Mucosa of stomach (tissue), 1 donor: ENCODE measurements around the gene TMPRSS11A.

ENCODE experiments used
- H3K27me3 ChIP-seq: one replicate; pipeline ENCODE4 v1.7.0; 2013; ENCODE audit warnings: mild to moderate bottlenecking, low read length; ENCODE audit not compliant: control insufficient read depth, insufficient read depth
- H3K36me3 ChIP-seq: one replicate; pipeline ENCODE4 v1.7.0; 2013; ENCODE audit warnings: low read length; ENCODE audit not compliant: control insufficient read depth, insufficient read depth
- H3K4me1 ChIP-seq: one replicate; pipeline ENCODE4 v1.7.0; 2013; ENCODE audit warnings: mild to moderate bottlenecking, low read length; ENCODE audit not compliant: control insufficient read depth, insufficient read depth
- H3K4me3 ChIP-seq: one replicate; pipeline ENCODE4 v1.7.0; 2013; ENCODE audit warnings: low read length
- H3K9ac ChIP-seq: one replicate; pipeline ENCODE4 v1.7.0; 2013; ENCODE audit warnings: mild to moderate bottlenecking, low read length, moderate library complexity
- H3K9me3 ChIP-seq: one replicate; pipeline ENCODE4 v1.7.0; 2013; ENCODE audit warnings: mild to moderate bottlenecking, low read length, moderate library complexity; ENCODE audit not compliant: control insufficient read depth
- donor health status: Pancreatic carcinoma.

The TMPRSS11A gene

DNA sequence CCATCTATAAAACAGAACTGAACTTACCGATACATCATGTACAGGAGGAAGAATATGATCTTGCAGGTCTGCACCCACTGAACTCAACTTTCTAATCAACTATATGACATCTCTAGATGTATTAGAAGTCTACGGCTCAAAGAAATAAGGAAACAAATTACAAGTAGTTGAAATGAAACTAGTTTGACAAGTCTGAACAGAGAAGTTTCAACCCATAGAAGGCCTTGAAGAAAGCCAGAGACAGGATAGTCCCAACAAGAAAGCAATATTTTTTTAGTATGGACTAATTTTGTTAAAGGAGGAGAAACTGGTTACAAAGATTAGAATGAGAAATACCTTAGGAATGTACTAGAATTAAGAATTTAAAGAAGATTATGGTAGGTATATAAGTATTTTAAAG lies at the start of gene TMPRSS11A:
TMPRSS11A (minus strand) TSS at position 138 of the 400 bp plus-strand sequence; CDS start at position 38, 100 bp downstream.
- no peaks in the 10 kb centered on the region for H3K4me1 ChIP-seq
- no peak within 1 kb of the TSS for H3K9ac ChIP-seq
- no peaks in the 10 kb centered on the region for H3K36me3 ChIP-seq
- no peak within 1 kb of the TSS for H3K4me3 ChIP-seq
- H3K9me3 ChIP-seq, result no peaks in the 10 kb centered on the region
- H3K27me3 ChIP-seq, result no peaks in the 10 kb centered on the region

GRCh38 chr4:68011684-68012083 lies 48.4 kb upstream of the TMPRSS11A start:
- Histone ChIP-seq H3K4me1 (no peaks in the 10 kb centered on the region), H3K4me3 (no peak overlapping the region), H3K9ac (no peak overlapping the region), H3K27me3 (no peaks in the 10 kb centered on the region), H3K36me3 (no peaks in the 10 kb centered on the region), H3K9me3 (no peaks in the 10 kb centered on the region)

GRCh38 chr4:68002906-68003305 lies 39.6 kb upstream of the TMPRSS11A start:
- no peaks in the 10 kb centered on the region for H3K9me3 ChIP-seq
- H3K9ac ChIP-seq, result no peak overlapping the region
- no peaks in the 10 kb centered on the region for H3K4me1 ChIP-seq
- no peak overlapping the region for H3K4me3 ChIP-seq
- no peaks in the 10 kb centered on the region for H3K27me3 ChIP-seq
- H3K36me3 ChIP-seq, result no peaks in the 10 kb centered on the region

- Histone ChIP-seq H3K9me3 (no peaks in the 10 kb centered on the region), H3K9ac (no peak overlapping the region), H3K4me1 (no peaks in the 10 kb centered on the region), H3K4me3 (no peak overlapping the region), H3K27me3 (no peaks in the 10 kb centered on the region), H3K36me3 (no peaks in the 10 kb centered on the region)
Measured at GRCh38 chr4:67996127-67996526, 32.8 kb upstream of the TMPRSS11A start.

DNA sequence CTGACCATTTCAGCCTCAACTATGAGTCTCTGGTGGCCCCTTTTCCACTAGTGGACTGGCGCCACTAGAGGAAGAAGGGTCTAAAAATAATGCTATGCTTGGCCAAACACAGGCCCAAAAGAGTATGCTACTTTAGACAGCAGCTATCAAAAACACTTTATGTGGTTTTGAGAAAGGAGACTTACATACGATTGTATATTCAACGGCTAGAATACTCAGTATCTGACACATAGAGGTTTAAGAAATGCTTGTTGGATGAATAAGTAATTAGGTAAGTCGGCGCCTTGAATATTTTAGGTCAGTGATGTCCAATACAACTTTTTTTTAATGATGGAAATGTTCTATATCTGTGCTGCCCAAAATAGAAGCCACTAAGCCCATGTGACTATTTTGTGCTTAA lies 25.7 kb upstream of the TMPRSS11A start:
- H3K4me1 ChIP-seq, result no peaks in the 10 kb centered on the region
- H3K9me3 ChIP-seq, result no peaks in the 10 kb centered on the region
- H3K36me3 ChIP-seq, result no peaks in the 10 kb centered on the region
- H3K9ac ChIP-seq, result no peak overlapping the region
- no peak overlapping the region for H3K4me3 ChIP-seq
- H3K27me3 ChIP-seq, result no peaks in the 10 kb centered on the region

GRCh38 chr4:67983333-67983732 lies 20.0 kb upstream of the TMPRSS11A start:
- no peak overlapping the region for H3K9ac ChIP-seq
- H3K4me3 ChIP-seq, result no peak overlapping the region
- H3K9me3 ChIP-seq, result no peaks in the 10 kb centered on the region

DNA sequence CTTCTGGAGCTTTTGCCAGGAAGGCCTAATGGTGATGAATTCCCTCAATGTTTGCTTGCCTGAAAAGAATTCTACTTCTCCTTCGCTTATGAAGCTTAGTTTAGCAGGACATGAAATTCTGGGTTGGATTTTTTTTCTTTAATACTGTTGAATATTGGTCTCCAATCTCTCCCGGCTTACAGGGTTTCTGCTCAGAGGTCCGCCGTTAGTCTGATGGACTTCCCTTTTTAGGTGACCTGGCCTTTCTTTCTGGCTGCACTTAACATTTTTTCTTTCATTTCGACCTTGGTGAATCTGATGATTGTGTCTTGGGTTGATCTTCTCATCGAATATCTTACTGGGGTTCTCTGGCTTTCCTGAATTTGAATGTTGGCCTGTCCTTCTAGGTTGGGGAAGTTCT lies 17.2 kb upstream of the TMPRSS11A start:
- Histone ChIP-seq H3K9ac (no peak overlapping the region), H3K4me1 (no peaks in the 10 kb centered on the region), H3K4me3 (no peak overlapping the region), H3K27me3 (no peaks in the 10 kb centered on the region), H3K9me3 (no peaks in the 10 kb centered on the region), H3K36me3 (no peaks in the 10 kb centered on the region)

More at GRCh38 chr4:67983333-67983732, 20.0 kb upstream of the TMPRSS11A start:
- Histone ChIP-seq H3K27me3 (no peaks in the 10 kb centered on the region), H3K36me3 (no peaks in the 10 kb centered on the region), H3K4me1 (no peaks in the 10 kb centered on the region)

GRCh38 chr4:67973608-67974007 lies 10.3 kb upstream of the TMPRSS11A start:
- Histone ChIP-seq H3K9me3 (no peaks in the 10 kb centered on the region), H3K4me1 (no peaks in the 10 kb centered on the region), H3K4me3 (no peak overlapping the region), H3K27me3 (no peaks in the 10 kb centered on the region), H3K36me3 (no peaks in the 10 kb centered on the region), H3K9ac (no peak overlapping the region)

DNA sequence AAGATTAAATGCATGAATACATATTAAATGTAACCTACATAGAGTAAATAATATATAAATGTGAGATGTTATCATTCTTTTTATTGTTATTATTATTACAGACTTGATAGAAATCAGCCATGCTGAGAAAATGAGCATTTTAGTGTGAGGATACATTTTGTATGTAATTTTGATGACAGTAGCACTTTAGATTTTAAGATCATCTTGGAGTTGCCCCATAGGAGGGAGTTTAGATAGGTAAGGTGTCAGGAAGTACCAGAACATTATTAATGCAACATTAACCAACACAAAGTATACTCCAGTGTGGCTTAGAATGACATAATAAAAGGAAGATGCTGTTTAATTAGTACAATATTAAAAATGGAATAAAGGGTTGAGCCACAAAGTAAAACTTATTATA lies 8.4 kb downstream of the TMPRSS11A start:
- Histone ChIP-seq H3K9me3 (no peaks in the 10 kb centered on the region), H3K4me1 (no peaks in the 10 kb centered on the region), H3K9ac (no peak overlapping the region), H3K4me3 (no peak overlapping the region), H3K36me3 (no peaks in the 10 kb centered on the region), H3K27me3 (no peaks in the 10 kb centered on the region)

- H3K4me1 ChIP-seq, result no peaks in the 10 kb centered on the region
- H3K9ac ChIP-seq, result no peak overlapping the region
- H3K36me3 ChIP-seq, result no peaks in the 10 kb centered on the region
- no peaks in the 10 kb centered on the region for H3K27me3 ChIP-seq
- H3K4me3 ChIP-seq, result no peak overlapping the region
- no peaks in the 10 kb centered on the region for H3K9me3 ChIP-seq
Measured at GRCh38 chr4:67941074-67941473, 22.2 kb downstream of the TMPRSS11A start.

DNA sequence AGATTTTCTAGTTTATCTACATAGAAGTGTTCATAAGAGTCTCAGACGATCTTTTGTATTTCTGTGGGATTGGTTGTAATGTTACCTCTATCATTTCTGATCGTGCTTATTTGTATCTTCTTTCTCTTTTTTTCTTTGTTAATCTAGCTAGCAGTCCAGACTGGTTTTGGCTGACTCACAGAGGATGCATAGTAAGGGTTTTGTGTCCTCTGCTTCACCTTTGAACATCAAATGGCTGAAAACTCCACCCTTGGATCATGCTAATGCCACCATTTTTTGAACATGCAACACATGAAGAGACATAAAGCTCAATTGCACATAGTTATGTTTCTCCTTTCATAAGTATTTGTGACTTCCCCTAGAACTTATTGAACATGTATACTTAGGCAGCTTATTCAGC lies 22.8 kb downstream of the TMPRSS11A start:
- Histone ChIP-seq H3K4me1 (no peaks in the 10 kb centered on the region), H3K27me3 (no peaks in the 10 kb centered on the region), H3K4me3 (no peak overlapping the region), H3K9me3 (no peaks in the 10 kb centered on the region), H3K9ac (no peak overlapping the region), H3K36me3 (no peaks in the 10 kb centered on the region)

DNA sequence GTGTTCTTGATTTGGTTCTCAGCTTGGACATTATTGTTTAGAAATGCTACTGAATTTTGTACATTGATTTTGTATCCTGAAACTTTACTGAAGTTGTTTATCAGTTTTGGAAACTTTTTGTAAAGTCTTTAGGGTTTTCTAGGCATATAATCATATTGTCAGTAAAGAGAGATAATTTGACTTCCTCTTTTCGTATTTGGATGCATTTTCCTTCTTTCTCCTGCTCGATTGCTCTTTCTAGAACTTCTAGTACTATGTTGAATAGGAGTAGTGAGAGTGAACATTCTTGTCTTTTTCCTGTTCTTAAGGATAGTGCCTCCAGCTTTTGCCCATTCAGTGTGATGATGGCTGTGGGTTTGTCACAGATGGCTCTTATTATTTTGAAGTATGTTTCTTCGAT lies 24.1 kb downstream of the TMPRSS11A start:
- Histone ChIP-seq H3K27me3 (no peaks in the 10 kb centered on the region), H3K9me3 (no peaks in the 10 kb centered on the region), H3K4me3 (no peak overlapping the region), H3K4me1 (no peaks in the 10 kb centered on the region), H3K9ac (no peak overlapping the region), H3K36me3 (no peaks in the 10 kb centered on the region)

DNA sequence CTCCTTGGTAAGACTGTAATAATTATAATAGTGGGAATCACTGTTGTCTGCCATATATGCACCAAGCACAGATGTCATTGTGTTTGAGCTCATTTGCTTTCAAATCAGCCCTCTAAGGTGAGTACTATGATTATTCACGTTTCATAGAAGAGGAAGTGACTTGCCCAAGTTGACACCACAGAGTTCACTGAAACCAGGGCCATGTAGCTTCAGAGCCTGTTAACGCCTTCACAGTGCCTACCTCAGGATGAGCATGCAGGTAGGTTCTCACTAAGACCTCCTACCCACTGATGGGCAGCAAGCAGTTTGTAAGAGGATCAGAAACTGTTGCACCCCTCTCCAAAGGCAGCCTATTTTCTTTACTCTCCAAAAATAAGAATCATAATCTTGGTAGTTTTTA lies 27.4 kb downstream of the TMPRSS11A start:
- no peaks in the 10 kb centered on the region for H3K27me3 ChIP-seq
- no peaks in the 10 kb centered on the region for H3K9me3 ChIP-seq
- no peaks in the 10 kb centered on the region for H3K4me1 ChIP-seq

More for the DNA sequence above, 27.4 kb downstream of the TMPRSS11A start:
- Histone ChIP-seq H3K36me3 (no peaks in the 10 kb centered on the region), H3K9ac (no peak overlapping the region), H3K4me3 (no peak overlapping the region)
